CD8-positive, alpha-beta memory T cell (primary cell): ENCODE data around the gene ACTL6A. TPM values are rescaled to one million over a fixed set of nuclear protein-coding genes. Genes with fewer than 3 reads are reported as not detected.
"Not testable (repeated sequence)": the region's sequence is repeated elsewhere in the genome, so short reads cannot be mapped to it uniquely, and the experiment has no call there.

Source experiments
- CTCF ChIA-PET: fragments of 350-600 bp; sonication (Branson Sonifier 250); formaldehyde crosslinking; loops from one replicate; lab custom pipeline; 2021; ENCODE audit warnings: antibody characterized with exemption; lab: Charles Lee
- POLR2A ChIA-PET: fragments of 350-600 bp; sonication (Branson Sonifier 250); formaldehyde crosslinking; loops from one replicate; lab custom pipeline; 2021; ENCODE audit warnings: antibody characterized with exemption; lab: Charles Lee
- DNase-seq, 5 donors: peaks; one replicate each; pipeline versions ENCODE4 v3.0.0 to v3.0.0-alpha.2; 2020 to 2022; ENCODE audit warnings: mixed read lengths in 1 of 5
- H3K27ac ChIP-seq: one replicate; pipeline ENCODE4 v1.7.0; 2013; ENCODE audit warnings: low read depth, mild to moderate bottlenecking, low read length, moderate library complexity
- H3K27me3 ChIP-seq: 2 replicates; pipeline ENCODE4 v1.7.0; 2013; ENCODE audit warnings: low read length, mild to moderate bottlenecking; ENCODE audit not compliant: insufficient read depth, poor library complexity, severe bottlenecking
- H3K36me3 ChIP-seq: 2 replicates; pipeline ENCODE4 v1.7.0; 2013; ENCODE audit warnings: mild to moderate bottlenecking, low read length, moderate library complexity; ENCODE audit not compliant: insufficient read depth
- H3K4me1 ChIP-seq: 2 replicates; pipeline ENCODE4 v1.7.0; 2013; ENCODE audit warnings: mild to moderate bottlenecking, low read length, moderate library complexity; ENCODE audit not compliant: insufficient read depth
- H3K4me3 ChIP-seq: 2 replicates; pipeline ENCODE4 v1.7.0; 2013; ENCODE audit warnings: mild to moderate bottlenecking, low read length
- H3K9me3 ChIP-seq: 2 replicates; pipeline ENCODE4 v1.7.0; 2013; ENCODE audit warnings: mild to moderate bottlenecking, low read length
- H3K27ac Mint-ChIP-seq, 8 donors: one replicate each; pipeline ENCODE4 v1.8.0; 2020 to 2021; ENCODE audit warnings: mixed read lengths in 8 of 8, mild to moderate bottlenecking in 6 of 8, inconsistent platforms in 3 of 8, moderate library complexity in 3 of 8
- H3K27me3 Mint-ChIP-seq, 2 donors: one replicate each; pipeline ENCODE4 v1.8.0; 2020 to 2021; ENCODE audit warnings: mixed read lengths in 2 of 2, mild to moderate bottlenecking in 1 of 2, moderate library complexity in 1 of 2
- H3K36me3 Mint-ChIP-seq, 3 donors: one replicate each; pipeline ENCODE4 v1.8.0; 2020 to 2021; ENCODE audit warnings: mixed read lengths in 3 of 3, inconsistent platforms in 1 of 3, mild to moderate bottlenecking in 1 of 3
- H3K4me1 Mint-ChIP-seq, 3 donors: one replicate each; pipeline ENCODE4 v1.8.0; 2020 to 2021; ENCODE audit warnings: mixed read lengths in 3 of 3, inconsistent platforms in 1 of 3, mild to moderate bottlenecking in 1 of 3
- H3K4me3 Mint-ChIP-seq, 7 donors: one replicate each; pipeline ENCODE4 v1.8.0; 2020 to 2021; ENCODE audit warnings: mixed read lengths in 7 of 7, mild to moderate bottlenecking in 6 of 7, moderate library complexity in 4 of 7, inconsistent platforms in 2 of 7
- H3K9me3 Mint-ChIP-seq, 5 donors: one replicate each; pipeline ENCODE4 v1.8.0; 2020 to 2022; ENCODE audit warnings: mixed read lengths in 5 of 5, mild to moderate bottlenecking in 3 of 5, moderate library complexity in 2 of 5, inconsistent platforms in 1 of 5
- polyA plus RNA-seq: library from polyadenylated mRNA; unstranded; fragments of 300-500 nt; fragmentation: Illumina TruSeq; gene quantifications from one replicate; pipeline ENCODE4 v1.2.3, GENCODE V29; 2021
- total RNA-seq, 2 experiments: library from RNA; stranded (reverse); gene quantifications; one replicate each; pipeline ENCODE4 v1.2.3, GENCODE V29; 2021

The ACTL6A gene
- 100 to 1,000 TPM in 1 of 2 experiments, 10 to 100 TPM in 1; 96.9 to 107 TPM for total RNA-seq
- 46.8 TPM for polyA plus RNA-seq

- DNase-seq: peak; percentile 96 to 98 (median 97)
- peak within 1 kb of the TSS; percentile 89 to 100 (median 100) for H3K4me3 Mint-ChIP-seq
- H3K27me3 Mint-ChIP-seq: peaks cover 0 to 5% of the 10 kb centered on the region in 2 donors
- Histone ChIP-seq H3K4me3 (peak within 1 kb of the TSS; percentile 82), H3K9me3 (no peaks in the 10 kb centered on the region), H3K27me3 (no peaks in the 10 kb centered on the region), H3K4me1 (peaks cover 19% of the 10 kb centered on the region), H3K27ac (peak within 1 kb of the TSS; percentile 57), H3K36me3 (no peaks in the 10 kb centered on the region)
- no peaks in the 10 kb centered on the region for H3K9me3 Mint-ChIP-seq
- H3K36me3 Mint-ChIP-seq: peaks cover 0 to 9% (median 0%) of the 10 kb centered on the region in 3 donors
- ChIA-PET CTCF (interaction anchor here (0.9 to 2.1 kb wide), 11 partner anchors 16 to 416 kb away, joined by 3 to 5 read pairs (median 3); partner anchors contain the start of gene USP13), POLR2A (interaction anchor here (0.6 to 1.9 kb wide), 5 partner anchors 42 to 1039 kb away, joined by 3 to 5 read pairs (median 3); partner anchors contain the start of genes MRPL47, NDUFB5, TTC14 and ZMAT3)
- peaks cover 25 to 41% (median 26%) of the 10 kb centered on the region in 3 donors for H3K4me1 Mint-ChIP-seq
- peak within 1 kb of the TSS; percentile 80 to 97 (median 94) for H3K27ac Mint-ChIP-seq
These were observed at the start of gene ACTL6A for GRCh38 chr3:179562591-179563270. TSS of gene ACTL6A (plus strand) at chr3:179562926. CDS start at chr3:179563093, 167 bp downstream.

- H3K4me1 Mint-ChIP-seq: no peaks in the 10 kb centered on the region
- Histone ChIP-seq H3K27me3 (no peaks in the 10 kb centered on the region), H3K4me3 (no peak overlapping the region), H3K27ac (no peak overlapping the region), H3K36me3 (no peaks in the 10 kb centered on the region), H3K4me1 (no peaks in the 10 kb centered on the region), H3K9me3 (no peaks in the 10 kb centered on the region)
- H3K36me3 Mint-ChIP-seq: peaks cover 0 to 7% (median 2%) of the 10 kb centered on the region in 3 donors
- CTCF ChIA-PET: no interaction called here
- DNase-seq: no peak
- H3K4me3 Mint-ChIP-seq: no peak overlapping the region
- no peak overlapping the region for H3K27ac Mint-ChIP-seq
- peaks cover 13 to 22% of the 10 kb centered on the region in 2 donors for H3K27me3 Mint-ChIP-seq
- POLR2A ChIA-PET: no interaction called here
- H3K9me3 Mint-ChIP-seq: peaks cover 10 to 16% (median 14%) of the 10 kb centered on the region in 5 donors
These were observed 48.9 kb upstream of the ACTL6A start for GRCh38 chr3:179513862-179514261.

- H3K27ac Mint-ChIP-seq, POLR2A ChIA-PET, H3K4me3 Mint-ChIP-seq, H3K27ac ChIP-seq, H3K4me3 ChIP-seq, H3K27me3 ChIP-seq, DNase-seq, H3K36me3 Mint-ChIP-seq, H3K4me1 Mint-ChIP-seq, CTCF ChIA-PET, H3K4me1 ChIP-seq, H3K36me3 ChIP-seq, H3K9me3 ChIP-seq: not testable (repeated sequence)
- Mint-ChIP-seq H3K27me3 (peaks cover 13 to 19% of the 10 kb centered on the region in 2 donors), H3K9me3 (peaks cover 10 to 16% (median 14%) of the 10 kb centered on the region in 5 donors)
These were observed 46.1 kb upstream of the ACTL6A start for GRCh38 chr3:179516461-179517251.

- no peaks in the 10 kb centered on the region for H3K9me3 ChIP-seq
- peaks cover 1 to 27% of the 10 kb centered on the region in 2 donors for H3K27me3 Mint-ChIP-seq
- no peaks in the 10 kb centered on the region for H3K27me3 ChIP-seq
- H3K9me3 Mint-ChIP-seq: no peaks in the 10 kb centered on the region
- no peak overlapping the region for H3K4me3 ChIP-seq
- no peak for DNase-seq
- H3K27ac Mint-ChIP-seq: no peak overlapping the region
- H3K27ac ChIP-seq: no peak overlapping the region
- H3K36me3 Mint-ChIP-seq: no peaks in the 10 kb centered on the region
- no peaks in the 10 kb centered on the region for H3K36me3 ChIP-seq
- CTCF ChIA-PET: no interaction called here
- no peaks in the 10 kb centered on the region for H3K4me1 ChIP-seq
- POLR2A ChIA-PET: no interaction called here
- H3K4me3 Mint-ChIP-seq: no peak overlapping the region
- no peaks in the 10 kb centered on the region for H3K4me1 Mint-ChIP-seq
These were observed 36.2 kb upstream of the ACTL6A start for GRCh38 chr3:179526482-179526881.

GRCh38 chr3:179526989-179527391, 35.7 kb upstream of the ACTL6A start:
- Histone ChIP-seq H3K9me3 (no peaks in the 10 kb centered on the region), H3K4me1 (no peaks in the 10 kb centered on the region), H3K27me3 (no peaks in the 10 kb centered on the region), H3K36me3 (no peaks in the 10 kb centered on the region), H3K27ac (no peak overlapping the region), H3K4me3 (no peak overlapping the region)
- Mint-ChIP-seq H3K4me3 (no peak overlapping the region), H3K4me1 (no peaks in the 10 kb centered on the region), H3K36me3 (no peaks in the 10 kb centered on the region), H3K27ac (no peak overlapping the region), H3K9me3 (no peaks in the 10 kb centered on the region), H3K27me3 (peaks cover 1 to 27% of the 10 kb centered on the region in 2 donors)
- POLR2A ChIA-PET: no interaction called here
- CTCF ChIA-PET: no interaction called here
- no peak for DNase-seq

GRCh38 chr3:179528772-179529171, 34.0 kb upstream of the ACTL6A start:
- ChIA-PET CTCF (interaction anchor here (0.8 kb wide), 1 partner anchor 14 kb away, joined by 4 read pairs; no protein-coding TSS in a partner anchor), POLR2A (no interaction called here)
- no peak for DNase-seq
- Histone ChIP-seq H3K9me3 (no peaks in the 10 kb centered on the region), H3K4me1 (no peaks in the 10 kb centered on the region), H3K27ac (no peak overlapping the region), H3K4me3 (no peak overlapping the region), H3K36me3 (no peaks in the 10 kb centered on the region), H3K27me3 (no peaks in the 10 kb centered on the region)
- H3K4me1 Mint-ChIP-seq: no peaks in the 10 kb centered on the region
- no peaks in the 10 kb centered on the region for H3K9me3 Mint-ChIP-seq
- peaks cover 1 to 31% of the 10 kb centered on the region in 2 donors for H3K27me3 Mint-ChIP-seq
- H3K4me3 Mint-ChIP-seq: no peak overlapping the region
- no peaks in the 10 kb centered on the region for H3K36me3 Mint-ChIP-seq
- no peak overlapping the region for H3K27ac Mint-ChIP-seq

DNA sequence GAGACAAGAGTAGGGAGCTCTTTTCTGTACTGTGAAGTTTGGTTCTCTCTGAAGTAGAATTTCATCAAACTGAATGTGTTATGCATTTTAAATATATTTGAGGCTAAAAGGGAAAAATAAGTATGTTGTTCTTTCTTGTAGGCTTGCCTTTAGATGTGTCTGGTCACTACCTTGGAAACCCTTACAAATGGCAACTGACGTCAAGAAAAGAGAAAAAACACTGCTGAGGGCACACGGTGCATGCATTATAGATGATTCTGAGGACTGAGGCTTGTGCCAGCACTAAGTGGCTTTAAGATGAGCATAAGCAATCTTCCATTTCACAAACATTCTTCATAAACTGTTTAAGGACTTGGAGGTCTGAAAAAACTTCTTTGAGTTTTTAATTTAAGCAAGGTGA, 31.1 kb upstream of the ACTL6A start:
- H3K4me1 ChIP-seq: no peaks in the 10 kb centered on the region
- CTCF ChIA-PET: no interaction called here
- no peaks in the 10 kb centered on the region for H3K4me1 Mint-ChIP-seq
- POLR2A ChIA-PET: no interaction called here
- no peaks in the 10 kb centered on the region for H3K9me3 ChIP-seq
- no peak for DNase-seq
- no peak overlapping the region for H3K27ac Mint-ChIP-seq
- no peaks in the 10 kb centered on the region for H3K36me3 ChIP-seq
- no peaks in the 10 kb centered on the region for H3K36me3 Mint-ChIP-seq
- no peaks in the 10 kb centered on the region for H3K27me3 ChIP-seq
- H3K27me3 Mint-ChIP-seq: peaks cover 3 to 20% of the 10 kb centered on the region in 2 donors
- H3K4me3 ChIP-seq: no peak overlapping the region
- no peak overlapping the region for H3K4me3 Mint-ChIP-seq
- no peaks in the 10 kb centered on the region for H3K9me3 Mint-ChIP-seq
- H3K27ac ChIP-seq: no peak overlapping the region

- Mint-ChIP-seq H3K9me3 (no peaks in the 10 kb centered on the region), H3K4me1 (no peaks in the 10 kb centered on the region), H3K27ac (no peak overlapping the region), H3K27me3 (peaks cover 3 to 15% of the 10 kb centered on the region in 2 donors), H3K36me3 (no peaks in the 10 kb centered on the region), H3K4me3 (no peak overlapping the region)
- Histone ChIP-seq H3K9me3 (no peaks in the 10 kb centered on the region), H3K4me1 (no peaks in the 10 kb centered on the region), H3K36me3 (no peaks in the 10 kb centered on the region), H3K27me3 (no peaks in the 10 kb centered on the region), H3K27ac (no peak overlapping the region), H3K4me3 (no peak overlapping the region)
- ChIA-PET POLR2A (no interaction called here), CTCF (no interaction called here)
- DNase-seq: no peak
These were observed 29.5 kb upstream of the ACTL6A start for GRCh38 chr3:179533274-179533673.
